ENCODE measurements around the gene EFCAB11. TPM values are rescaled to one million over a fixed set of nuclear protein-coding genes. Genes with fewer than 3 reads are reported as not detected.
A peak's percentile ranks its signal among the peaks of the same experiment; 100 is the strongest.
"Not testable (repeated sequence)": the region's sequence is repeated elsewhere in the genome, so short reads cannot be mapped to it uniquely, and the experiment has no call there.

The EFCAB11 gene
- total RNA-seq, 1 donor from 2014 or later = 6.1 TPM

- peak; percentile 49 for DNase-seq
Measured at GRCh38 chr14:89911010-89911919, 43.3 kb downstream of the EFCAB11 start.

GRCh38 chr14:89910691-89911009 lies 43.9 kb downstream of the EFCAB11 start:
- no peak for DNase-seq

DNA sequence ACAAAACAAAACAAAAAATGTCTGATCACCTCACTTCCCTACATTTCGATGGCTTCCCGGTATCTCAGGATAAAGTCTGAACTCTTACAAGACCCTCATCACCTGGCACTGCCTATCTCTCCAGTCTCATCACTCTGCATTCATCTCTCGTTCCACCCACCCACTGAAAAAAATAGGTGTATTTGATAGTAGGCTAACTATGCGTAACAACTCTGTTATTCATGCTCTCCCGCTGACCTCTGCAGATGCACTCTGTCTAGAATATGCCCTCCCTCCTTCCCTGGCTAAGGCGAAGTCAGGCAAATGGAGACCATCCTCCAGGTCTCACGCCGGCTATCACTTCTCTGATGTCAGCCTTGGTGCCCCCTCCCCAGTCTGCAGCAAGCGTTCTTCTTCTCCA lies 44.9 kb downstream of the EFCAB11 start:
- no peak for DNase-seq

GRCh38 chr14:89908712-89909450 lies 45.6 kb downstream of the EFCAB11 start:
- no peak for DNase-seq

GRCh38 chr14:89907655-89908054 lies 46.9 kb downstream of the EFCAB11 start:
- no peak for DNase-seq

DNA sequence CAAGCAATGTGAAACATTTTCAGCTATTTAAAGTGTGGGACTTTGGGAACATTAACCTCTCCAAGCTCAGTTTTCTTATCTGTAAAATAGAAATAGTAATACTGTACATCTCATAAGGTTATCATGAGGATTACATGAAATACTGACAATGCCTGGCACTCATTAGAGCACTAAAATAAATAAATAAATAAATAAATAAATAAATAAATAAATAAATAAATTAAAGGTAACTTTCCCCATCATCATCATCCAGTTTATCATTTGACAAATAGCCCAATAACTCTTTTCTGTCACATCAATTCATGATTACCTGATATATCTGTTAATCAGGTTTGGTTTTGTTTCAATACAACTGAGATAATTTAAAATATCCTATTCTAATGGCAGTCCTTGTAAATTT lies 48.5 kb downstream of the EFCAB11 start:
- DNase-seq = no peak

DNA sequence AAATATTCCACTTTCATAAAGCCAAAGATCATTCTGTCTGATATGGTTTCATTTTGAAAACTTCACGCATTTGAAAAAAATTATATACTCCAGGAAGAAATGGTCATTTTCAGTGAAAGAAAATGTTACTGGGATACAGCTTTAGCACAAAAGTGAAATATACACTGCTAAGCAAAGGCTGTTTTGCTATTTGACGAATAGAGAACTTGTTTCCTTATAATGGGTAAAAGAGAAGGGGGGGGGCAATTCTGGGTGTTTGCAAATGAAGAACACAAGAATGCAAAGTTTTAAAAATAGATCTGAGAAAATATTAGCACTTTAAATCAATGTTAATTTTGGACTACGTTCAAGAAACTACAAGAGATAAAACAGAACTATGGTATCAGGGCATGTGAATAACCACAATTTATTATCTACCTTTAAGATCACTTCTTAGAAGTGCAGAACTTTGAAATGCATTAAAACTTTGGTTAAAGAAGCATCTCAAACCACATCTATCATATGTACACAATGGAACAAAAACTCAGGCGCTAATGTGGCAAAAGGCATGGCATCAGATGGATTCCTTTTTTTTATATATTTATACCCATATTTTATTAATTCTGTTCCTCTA lies 51.1 kb downstream of the EFCAB11 start:
- DNase-seq = no peak

DNA sequence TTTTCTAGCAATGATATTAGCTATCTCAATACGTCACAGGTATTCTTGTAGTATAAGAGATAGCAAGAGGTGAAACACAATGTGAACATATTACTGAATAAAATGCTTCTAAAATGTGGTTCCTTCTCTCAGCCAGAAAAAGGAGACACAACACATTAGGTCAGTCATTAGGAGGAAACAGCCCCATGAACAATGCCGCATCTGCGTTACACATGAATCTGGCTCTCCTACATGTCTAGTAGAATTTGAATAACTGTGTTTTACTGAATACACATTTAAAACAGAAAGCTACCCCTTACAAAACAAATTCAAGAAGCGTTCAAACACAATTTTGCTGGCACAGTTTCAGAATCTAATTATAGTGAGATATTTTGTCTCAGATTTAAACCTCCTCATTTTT lies 51.6 kb downstream of the EFCAB11 start:
- DNase-seq = no peak

DNA sequence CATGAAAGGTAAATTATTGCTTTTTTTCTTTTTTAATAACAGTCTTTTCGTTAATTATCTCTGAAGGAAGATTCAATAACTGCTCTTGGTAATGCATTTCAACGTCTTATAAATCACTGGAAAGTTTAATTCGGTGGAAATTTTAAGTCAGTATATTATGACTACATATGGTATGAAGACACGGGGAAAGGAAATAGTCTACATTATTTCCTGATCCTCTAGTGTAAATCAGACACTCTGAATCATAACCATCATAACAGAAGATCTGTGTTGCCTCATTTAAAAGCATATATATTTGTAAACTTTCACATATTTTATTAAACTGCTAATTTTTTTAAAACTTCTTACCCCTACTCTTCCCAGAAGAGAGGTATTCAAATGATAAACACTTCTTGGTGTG lies 53.7 kb downstream of the EFCAB11 start:
- no peak for DNase-seq

DNA sequence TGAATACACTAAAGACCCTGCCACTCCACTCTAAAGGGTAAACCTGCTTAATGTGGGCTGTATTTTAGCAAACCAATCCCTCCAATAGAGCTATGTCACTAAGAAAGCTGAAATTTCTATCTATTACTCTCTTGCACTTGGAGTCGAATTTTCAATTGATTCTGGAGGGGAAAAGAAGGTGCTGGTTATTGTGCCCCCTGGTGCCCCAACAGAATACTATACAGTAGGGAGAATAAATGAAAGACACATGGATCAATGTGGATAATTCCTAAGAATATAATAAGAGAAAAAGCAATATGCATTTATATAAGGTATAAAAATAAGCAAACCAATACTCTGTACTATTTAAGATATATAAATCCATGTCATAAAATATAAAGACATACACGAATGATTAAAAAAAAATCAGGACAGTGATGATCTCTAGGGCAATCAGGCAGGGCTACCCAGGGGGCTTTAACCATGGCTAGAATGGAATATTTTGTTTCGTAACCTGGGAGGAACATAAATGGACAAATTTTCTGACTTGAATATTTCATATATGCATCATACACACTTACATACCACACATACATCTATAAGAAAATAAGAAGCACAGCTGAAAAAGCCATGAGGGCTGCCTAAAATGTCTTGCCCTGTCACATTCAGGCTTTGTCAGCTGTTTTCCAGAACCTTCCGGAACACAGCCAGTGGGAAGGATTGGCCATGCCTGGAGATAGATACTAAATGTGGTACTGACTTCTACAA lies 54.4 kb downstream of the EFCAB11 start:
- peak; percentile 63 for DNase-seq

- DNase-seq = no peak
Measured at GRCh38 chr14:89899291-89899690, 55.2 kb downstream of the EFCAB11 start.

DNA sequence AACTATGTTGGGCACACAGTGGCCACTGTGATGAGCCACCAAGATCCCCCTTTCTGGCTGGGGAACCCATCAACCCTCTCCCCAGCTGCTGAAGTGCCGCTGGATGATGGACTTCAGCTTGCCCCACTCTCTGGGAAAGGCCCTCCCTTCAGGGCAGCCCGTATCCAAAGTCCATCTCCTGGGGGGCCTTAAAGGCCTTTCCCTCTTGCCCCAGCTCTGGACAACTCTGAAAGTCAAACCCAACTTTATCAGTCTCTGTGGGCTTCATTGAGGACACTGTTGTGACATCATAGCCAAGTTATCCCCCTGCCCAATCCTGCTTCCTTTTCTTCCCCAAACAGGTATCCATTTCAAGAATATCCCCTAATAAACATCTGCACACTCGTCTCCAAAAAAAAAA lies 61.1 kb downstream of the EFCAB11 start:
- not testable (repeated sequence) for DNase-seq

GRCh38 chr14:89892953-89893352 lies 61.6 kb downstream of the EFCAB11 start:
- DNase-seq = no peak

DNA sequence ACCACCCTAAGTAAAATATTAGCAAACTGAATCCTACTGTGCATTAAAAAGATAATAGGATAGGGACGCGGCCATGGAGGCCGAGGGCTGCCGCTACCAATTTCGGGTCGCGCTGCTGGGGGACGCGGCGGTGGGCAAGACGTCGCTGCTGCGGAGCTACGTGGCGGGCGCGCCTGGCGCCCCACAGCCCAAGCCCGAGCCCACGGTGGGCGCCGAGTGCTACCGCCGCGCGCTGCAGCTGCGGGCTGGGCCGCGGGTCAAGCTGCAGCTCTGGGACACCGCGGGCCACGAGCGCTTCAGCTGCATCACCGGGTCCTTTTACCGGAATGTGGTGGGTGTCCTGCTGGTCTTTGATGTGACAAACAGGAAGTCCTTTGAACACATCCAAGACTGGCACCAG lies 62.8 kb downstream of the EFCAB11 start:
- not testable (repeated sequence) for DNase-seq

GRCh38 chr14:89891055-89891454 lies 63.5 kb downstream of the EFCAB11 start:
- DNase-seq = no peak

DNA sequence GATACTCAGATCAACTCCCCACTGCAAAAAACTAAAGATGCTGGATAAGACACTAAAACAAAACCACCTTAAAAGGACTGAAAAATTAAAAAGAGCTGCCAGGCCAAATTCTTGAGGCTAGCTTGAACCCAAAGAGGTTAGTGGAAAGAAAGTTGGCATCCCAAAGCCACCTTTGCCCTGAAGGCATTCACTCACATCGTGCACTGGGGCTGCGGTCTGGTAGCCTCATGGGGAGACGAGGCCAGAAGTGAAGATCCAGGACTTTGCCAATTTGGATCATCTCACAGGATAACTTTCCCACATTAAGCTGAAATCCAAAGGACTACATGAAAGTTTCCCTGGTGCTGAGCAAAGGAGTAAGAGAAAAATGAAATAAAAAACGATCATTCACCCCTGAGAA lies 63.9 kb downstream of the EFCAB11 start:
- DNase-seq = no peak

DNA sequence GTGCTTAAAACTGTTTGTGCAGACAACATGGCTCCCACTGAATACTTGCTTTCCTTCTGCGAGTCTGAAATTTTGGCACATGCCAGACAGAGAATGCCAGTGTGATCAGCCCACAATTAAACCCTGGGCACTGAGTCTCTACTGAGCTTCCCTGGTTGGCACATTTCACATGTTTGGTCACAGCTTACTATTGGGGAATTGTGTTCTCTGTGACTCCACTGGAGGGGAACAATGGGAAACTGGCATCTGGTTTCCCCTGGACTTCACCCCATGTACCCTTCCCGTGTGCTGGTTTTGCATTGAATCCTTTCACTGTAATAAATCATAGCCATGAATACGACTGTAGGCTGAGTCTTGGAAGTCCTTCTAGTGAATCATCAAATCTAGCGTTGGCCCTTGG lies 64.9 kb downstream of the EFCAB11 start:
- DNase-seq = no peak

- DNase-seq = no peak
Measured at GRCh38 chr14:89884761-89885160, 69.8 kb downstream of the EFCAB11 start.

DNA sequence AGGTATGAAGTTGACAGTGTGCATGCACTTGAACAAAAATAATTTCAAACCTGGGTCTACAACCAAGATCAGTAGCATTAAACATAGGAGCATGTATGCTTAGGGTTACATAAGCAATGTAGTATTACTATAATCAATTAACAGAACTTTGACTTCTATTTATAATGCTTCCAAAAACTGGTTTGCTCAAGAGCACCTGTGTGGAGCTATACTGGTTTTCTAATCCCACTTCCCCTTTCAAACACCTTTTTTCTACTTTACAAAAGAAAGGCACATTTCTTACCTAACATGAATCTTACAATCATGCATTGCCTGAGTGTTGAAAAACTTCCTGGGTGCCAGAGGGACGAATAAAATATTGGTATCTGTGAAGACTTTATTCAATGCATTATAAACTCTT lies 72.7 kb downstream of the EFCAB11 start:
- no peak for DNase-seq

DNA sequence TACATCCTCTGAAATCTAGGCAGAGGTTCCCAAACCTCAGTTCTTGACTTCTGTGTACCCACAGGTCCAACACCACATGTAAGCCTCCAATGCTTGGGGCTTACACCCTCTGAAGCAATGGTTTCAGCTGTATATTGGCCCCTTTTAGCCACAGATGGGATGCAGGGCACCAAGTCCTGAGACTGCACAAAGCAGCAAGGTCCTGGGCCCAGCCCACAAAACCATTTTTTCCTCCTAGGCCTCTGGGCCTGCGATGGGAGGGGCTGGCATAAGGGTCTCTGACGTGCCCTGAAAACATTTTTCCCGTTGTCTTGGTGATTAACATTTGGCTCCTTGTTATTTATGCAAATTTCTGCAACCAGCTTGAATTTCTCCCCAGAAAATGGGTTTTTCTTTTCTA lies 80.4 kb downstream of the EFCAB11 start:
- not testable (repeated sequence) for DNase-seq

- no peak for DNase-seq
Measured at GRCh38 chr14:89870316-89870715, 84.2 kb downstream of the EFCAB11 start.

DNA sequence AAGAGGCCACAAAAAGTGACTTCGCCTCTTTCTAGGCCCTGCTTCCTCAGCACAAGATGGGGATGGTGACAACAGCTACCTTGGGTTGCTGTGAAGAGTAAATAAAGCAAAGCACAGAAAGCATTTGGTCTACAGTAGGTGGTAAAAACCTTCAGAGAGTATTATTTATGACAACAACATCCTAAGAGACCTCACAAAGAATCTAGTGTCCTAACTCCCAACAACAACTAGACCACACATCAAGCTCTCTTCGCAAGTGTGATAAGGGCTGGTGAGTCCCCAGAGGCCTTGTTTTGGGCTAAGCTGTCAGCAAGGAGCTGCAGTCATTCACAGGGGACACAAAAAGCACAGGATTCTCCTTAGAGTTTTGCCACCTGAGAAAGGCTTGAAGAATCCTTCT lies 84.9 kb downstream of the EFCAB11 start:
- DNase-seq = no peak

DNA sequence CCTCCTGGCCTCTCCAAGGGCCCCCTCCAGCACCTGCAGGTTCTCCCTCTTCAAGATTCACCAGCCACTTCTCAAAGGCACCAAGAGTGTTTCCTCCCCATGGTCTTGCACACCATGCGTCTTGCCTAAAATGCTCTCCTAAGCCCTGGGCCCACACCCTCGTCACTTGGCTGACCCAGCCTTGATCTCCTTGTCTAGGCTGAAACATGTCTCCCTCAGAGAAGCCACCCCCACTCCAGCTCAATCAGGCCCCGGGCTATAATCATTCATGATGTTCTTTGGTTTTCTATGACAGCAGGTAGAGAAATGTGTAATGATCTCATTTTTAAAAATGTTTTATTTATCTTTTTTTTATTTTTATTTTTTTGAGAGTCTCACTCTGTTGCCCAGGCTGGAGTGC lies 88.1 kb downstream of the EFCAB11 start:
- no peak for DNase-seq

All from dermis blood vessel endothelial cell (primary cell).